Left renal pelvis (tissue), 4 donors: Measurements from ENCODE around the gene TCP10L. TPM values are rescaled to one million over a fixed set of nuclear protein-coding genes. Genes with fewer than 3 reads are reported as not detected.
"Not testable (repeated sequence)": the region's sequence is repeated elsewhere in the genome, so short reads cannot be mapped to it uniquely, and the experiment has no call there.

ENCODE experiments used
- DNase-seq, 4 donors: peaks; one replicate each; pipeline ENCODE4 v3.0.0-alpha.2; 2013; ENCODE audit warnings: low read depth in 4 of 4, low spot score in 3 of 4
- polyA plus RNA-seq, 4 donors: library from polyadenylated mRNA; unstranded; fragments of 120-200 nt; gene quantifications; one replicate each; pipeline ENCODE4 v1.2.1, GENCODE V29; 2013; ENCODE audit not compliant: insufficient read length in 4 of 4

The TCP10L gene
- polyA plus RNA-seq, 4 donors: 0.60 to 2.6 (median 2.0) TPM

- no peak for DNase-seq
Measured at GRCh38 chr21:32559006-32559610, 26.2 kb downstream of the TCP10L start.

DNA sequence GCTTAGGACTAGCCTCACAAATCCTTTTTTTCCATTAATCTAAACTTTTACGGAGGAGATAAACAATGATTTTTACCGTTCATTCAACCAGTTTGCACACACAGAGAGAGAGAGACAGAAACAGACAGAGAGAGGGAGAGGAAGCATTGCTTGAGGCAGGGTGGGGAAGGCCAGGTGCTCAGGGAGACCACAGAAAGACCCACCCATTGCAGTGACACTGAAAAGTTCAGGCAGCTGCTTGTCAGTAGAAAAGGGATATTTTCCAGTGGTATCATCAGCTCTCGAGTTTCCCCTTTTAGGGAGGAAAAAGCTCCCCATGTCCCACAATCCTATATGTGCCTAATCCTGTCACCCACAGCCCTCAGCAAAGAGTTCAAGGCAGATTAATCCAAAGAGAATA lies 27.2 kb downstream of the TCP10L start:
- no peak for DNase-seq

DNA sequence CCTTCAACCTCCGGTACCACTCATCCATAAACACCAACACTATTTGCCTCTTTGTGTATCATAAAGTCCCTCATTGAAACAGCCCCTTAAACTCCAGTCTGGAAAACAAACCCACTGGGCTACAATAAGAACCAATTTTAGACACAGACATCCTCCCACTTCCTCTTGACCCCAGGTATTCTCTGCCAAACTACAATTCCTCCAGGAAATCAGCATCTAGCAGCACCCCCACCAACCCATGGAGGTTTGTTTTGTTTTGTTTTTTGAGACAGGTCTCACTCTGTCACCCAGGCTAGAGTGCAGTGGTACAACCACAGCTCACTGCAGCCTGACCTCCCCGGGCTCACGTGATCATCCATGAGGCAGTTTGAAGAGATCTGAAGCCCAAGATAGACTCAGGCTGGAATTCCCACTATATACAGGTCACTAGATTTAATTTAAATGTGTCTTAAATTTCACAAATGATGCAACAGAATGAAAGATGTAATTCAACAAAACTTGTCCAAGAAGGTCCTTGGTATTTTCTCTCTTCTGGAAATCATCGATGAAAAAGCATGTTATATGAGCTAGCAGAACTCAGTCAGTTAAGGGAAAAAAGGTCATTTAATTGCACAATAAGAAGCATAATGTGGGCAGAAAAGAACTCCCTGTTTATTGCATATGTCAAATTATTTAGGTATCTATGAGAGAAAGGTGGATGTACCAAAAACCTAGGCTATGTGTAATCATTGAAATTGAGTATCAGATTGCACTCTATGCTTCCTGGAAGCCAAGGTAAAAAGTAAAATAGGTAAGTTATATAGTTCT lies 30.3 kb downstream of the TCP10L start:
- no peak for DNase-seq

- DNase-seq: no peak
Measured at GRCh38 chr21:32549886-32550285, 35.4 kb downstream of the TCP10L start.

- DNase-seq: no peak
Measured at GRCh38 chr21:32549440-32549839, 35.9 kb downstream of the TCP10L start.

DNA sequence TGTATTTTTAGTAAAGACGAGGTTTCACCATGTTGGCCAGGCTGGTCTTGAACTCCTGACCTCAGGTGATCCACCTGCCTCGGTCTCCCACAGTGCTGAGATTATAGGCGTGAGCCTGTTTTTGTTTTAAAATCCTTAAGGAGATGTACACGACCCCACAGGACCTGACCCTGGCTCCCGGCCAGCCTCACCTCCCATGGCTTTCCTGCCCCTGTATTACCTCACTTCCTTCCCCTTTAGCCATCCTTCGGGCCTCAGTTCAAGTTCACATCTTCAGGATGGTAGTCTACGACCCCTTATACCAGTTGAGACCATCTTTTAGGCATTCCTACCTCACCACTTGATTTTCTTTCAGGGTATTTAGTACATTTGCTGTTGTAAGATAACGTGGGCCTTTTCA lies 36.3 kb downstream of the TCP10L start:
- no peak for DNase-seq

DNA sequence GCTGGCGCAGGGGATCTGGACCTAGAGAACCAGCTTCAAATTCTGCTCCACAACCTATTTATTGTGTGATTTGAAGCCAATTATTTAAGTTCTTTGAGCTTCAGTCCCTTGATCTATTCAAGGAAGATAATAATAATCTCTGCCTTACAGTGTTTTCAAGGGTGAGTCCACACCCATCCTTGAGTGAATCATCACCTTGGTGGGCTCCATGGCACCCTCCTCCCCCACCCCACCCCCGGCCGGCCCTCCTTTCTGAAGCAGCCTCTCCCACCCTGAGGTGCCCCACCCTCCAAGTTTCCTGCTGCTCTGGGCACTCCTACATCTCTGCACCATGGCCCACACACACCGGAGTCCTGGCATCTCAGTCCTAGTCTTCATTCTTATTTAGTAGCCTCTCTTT lies 38.3 kb downstream of the TCP10L start:
- no peak for DNase-seq

DNA sequence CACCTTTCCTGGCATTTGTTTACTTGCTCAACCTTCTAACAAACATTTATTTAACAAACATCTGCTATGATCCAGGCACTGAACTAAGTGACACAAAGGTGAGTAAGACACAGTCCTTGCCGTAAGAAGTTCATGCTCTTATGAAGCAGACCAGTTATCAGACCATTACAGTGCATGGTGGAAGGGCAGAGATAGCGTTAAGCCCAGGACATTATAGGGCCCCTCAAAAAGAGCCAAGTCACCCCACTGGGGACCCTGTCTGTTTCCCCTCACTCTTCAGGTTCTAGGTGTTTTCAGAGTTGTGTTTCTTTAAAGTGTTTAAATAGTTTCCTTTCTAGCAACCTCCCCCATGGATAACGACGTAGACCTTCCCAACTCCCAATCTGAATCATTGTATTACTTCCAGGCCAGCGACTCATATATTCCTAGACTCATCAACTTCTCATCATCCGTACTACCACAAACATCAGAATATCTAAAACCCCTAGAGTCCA lies 39.3 kb downstream of the TCP10L start:
- no peak for DNase-seq

GRCh38 chr21:32544697-32545096 lies 40.6 kb downstream of the TCP10L start:
- DNase-seq: no peak

GRCh38 chr21:32543975-32544374 lies 41.3 kb downstream of the TCP10L start:
- no peak for DNase-seq

- DNase-seq: not testable (repeated sequence)
Measured at GRCh38 chr21:32543056-32543455, 42.3 kb downstream of the TCP10L start.

DNA sequence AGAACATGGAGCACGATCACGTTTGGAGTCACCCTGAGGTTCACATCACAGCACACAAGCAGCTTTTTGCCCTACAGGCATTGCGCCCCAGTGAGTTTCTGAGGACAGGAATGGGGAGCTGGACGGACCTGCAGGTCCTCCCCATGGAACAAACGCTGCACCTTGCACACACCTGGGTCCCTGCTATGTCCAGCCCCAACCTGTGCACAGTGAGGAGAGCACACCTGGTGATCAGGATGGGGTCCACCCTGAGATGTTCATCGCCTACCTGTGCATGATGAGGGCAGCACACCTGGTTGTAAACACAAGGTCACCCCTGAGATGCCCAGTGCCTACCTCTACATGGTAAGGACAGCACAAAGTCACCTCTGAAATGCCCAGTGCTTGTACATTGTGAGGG lies 45.9 kb downstream of the TCP10L start:
- DNase-seq: no peak

GRCh38 chr21:32538147-32538792 lies 47.1 kb downstream of the TCP10L start:
- no peak for DNase-seq

- no peak for DNase-seq
Measured at GRCh38 chr21:32537569-32537881, 47.8 kb downstream of the TCP10L start.

GRCh38 chr21:32535612-32536011 lies 49.7 kb downstream of the TCP10L start:
- no peak for DNase-seq

GRCh38 chr21:32534113-32534512 lies 51.2 kb downstream of the TCP10L start:
- DNase-seq: no peak

DNA sequence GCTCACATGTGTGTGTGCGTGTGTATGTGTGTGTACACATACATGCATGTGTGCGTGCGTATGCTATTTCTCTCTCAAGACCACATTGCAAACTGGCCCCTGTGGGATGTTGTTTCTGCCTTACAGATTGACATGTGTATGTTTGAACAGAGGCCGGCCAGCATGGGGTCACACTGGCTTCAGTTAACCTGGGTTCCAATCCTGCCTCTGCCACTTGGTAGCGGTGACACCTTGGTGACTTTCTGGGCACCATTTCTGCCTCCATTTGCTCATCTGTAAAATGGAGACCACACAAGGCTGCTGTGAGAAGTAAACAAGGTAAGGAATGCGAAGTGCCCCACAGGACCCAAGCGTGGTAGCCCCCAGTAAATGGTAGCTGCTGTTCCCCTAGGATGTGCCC lies 51.7 kb downstream of the TCP10L start:
- DNase-seq: no peak

DNA sequence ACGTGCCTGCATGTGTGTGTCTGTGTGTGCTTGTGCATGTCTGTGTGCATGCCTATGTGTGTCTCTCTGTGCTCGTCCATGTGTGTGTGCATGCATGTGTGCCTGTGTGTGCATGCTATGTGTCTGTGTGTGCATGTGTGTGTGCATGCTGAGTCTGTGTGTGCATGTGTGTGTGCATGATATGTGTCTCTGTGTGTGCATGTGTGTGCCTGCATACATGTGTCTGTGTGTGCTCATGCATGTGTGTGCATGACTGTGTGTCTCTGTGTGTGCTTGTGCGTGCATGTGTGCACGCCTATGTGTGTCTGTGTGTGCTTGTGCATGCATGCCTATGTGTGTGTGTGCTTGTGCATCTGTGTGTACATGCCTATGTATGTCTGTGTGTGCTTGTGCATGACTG lies 52.3 kb downstream of the TCP10L start:
- DNase-seq: no peak

GRCh38 chr21:32532636-32533035 lies 52.7 kb downstream of the TCP10L start:
- DNase-seq: no peak

DNA sequence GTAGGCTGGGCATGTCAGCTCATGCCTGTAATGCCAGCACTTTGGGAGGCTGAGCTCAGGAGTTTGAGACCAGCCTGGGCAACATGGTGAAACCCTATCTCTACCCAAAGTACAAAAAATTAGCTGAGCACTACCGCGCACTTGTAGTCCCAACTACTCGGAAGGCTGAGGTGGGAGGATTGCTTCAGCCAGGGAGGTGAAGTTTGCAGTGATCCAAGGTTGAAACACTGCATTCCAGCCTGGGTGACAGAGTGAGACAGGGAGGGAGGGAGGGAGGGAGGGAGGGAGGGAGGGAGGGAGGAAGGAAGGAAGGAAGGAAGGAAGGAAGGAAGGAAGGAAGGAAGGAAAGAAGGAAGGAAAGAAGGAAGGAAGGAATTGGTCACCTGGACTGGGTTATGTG lies 53.8 kb downstream of the TCP10L start:
- not testable (repeated sequence) for DNase-seq

- not testable (repeated sequence) for DNase-seq
Measured at GRCh38 chr21:32530809-32531208, 54.5 kb downstream of the TCP10L start.

GRCh38 chr21:32529679-32530078 lies 55.6 kb downstream of the TCP10L start:
- no peak for DNase-seq
